ENCODE data around the gene WFS1.

Gene WFS1

DNA sequence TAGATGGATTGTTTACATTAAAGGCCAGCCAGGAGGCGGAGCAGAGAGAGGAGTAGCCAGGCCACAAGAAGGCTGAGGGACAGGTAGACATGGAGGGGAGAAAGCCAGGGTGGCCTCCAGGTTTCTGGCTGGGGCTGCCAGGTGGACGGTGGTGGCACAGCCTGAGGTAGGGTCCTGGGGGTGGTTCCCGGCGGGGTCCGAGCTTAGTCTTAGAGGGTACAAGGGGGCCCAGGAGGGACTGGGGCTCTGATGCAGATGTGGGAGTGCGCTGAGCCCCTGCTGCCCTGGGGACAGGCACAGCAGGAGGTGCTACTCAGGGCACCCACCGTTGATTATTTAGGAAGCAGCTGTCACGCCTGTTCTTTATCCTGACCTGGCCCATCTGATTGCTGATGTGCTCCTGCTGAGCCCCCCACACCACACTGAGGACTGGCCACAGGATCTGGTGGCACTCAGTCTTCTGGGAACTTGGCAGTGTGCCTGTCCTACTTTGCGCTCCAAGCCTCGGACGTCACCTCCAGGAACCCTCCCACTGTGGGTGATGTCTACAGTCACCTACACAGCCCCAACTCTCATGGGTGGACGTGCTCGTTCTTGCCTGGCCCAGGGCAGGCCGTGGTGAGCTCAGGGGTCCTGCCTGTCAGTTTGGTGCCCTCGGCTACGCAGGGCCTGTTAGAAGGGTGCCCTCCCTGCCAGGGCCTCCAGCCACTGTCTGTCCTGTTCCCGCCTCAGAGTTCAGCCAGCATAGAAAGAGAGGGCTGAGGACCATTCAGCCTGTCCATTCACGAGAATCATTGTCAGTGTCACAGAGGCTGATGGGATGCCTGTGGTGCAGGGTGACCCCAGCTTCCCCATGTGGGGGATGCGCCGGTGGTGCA is 12.0 kb downstream of the WFS1 start:
- no peak for DNase-seq

DNA sequence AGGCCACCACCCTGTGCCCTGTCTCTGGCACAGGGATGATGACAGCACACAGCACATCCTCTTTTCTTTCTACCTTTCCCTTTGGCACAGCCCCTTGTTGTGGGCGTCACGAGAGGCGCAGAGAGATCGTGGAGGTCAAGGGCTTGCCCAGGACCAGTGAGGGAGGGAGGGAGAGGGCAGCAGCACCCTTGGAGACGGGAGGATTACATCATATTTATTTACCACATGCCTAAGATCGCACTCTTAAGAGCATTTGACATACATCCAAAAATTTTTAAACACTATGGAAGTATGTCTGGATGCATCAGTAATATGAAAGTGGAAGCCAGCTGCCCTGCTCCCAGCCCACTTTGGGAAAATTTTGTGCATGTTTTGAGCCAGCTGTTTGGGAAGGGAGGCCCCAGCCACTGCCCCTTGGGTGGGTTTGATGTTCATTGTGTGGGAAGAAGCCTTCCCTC is 12.7 kb downstream of the WFS1 start:
- no peak for DNase-seq

DNA sequence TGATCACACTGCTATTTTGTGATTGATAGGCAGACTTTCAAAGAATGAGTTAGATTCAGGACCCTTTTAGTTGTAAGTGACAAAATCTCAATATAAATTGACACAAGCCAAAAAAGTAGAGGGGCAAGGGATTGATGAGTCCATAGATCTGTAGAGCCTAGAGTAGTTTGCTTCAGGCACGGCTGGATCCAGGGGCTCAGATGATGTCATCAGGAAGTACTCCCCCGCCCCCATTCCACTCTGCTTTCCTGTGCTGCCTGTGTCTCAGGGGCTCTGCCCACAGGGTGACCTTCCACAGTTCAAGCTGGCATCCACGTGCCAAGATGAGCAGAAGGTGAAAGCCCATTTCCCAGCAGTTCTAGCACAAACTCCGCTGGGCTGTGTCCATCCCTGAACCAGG is 13.6 kb downstream of the WFS1 start:
- no peak for DNase-seq

DNA sequence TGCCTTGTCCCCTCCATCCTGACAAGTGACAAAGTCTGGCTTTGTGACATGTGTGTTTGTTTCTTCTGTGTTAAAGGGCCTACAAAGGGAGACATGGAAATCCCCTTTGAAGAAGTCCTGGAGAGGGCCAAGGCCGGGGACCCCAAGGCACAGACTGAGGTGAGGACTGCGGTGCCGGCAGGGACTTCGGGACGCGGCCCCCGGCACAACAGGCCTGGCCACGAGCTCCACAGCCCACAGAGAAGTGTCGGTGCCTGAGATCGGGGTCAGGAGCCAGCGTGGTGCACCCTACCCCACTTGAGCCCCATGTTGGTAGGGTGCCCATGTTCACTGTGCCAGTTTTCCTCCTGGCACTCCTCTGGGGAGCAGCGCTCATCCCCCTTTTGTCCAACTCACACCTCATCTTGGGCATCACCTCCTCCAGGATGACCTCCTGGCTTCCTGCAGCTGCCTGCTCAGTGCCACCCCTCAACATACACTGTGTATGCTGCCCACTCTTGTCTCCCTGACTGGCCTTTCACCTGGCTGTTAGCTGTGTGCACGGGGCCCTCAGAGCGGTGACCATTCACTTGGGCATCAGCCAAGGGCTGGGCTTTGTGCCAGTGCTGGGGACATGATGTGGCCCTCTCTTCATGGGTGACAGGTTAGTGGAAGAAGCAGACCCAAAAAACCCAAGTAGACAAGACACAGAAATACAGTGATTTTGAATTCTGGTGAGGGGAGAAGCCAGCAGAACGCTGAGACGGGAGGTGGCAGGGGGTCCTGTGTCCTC is 17.6 kb downstream of the WFS1 start:
- no peak for DNase-seq

DNA sequence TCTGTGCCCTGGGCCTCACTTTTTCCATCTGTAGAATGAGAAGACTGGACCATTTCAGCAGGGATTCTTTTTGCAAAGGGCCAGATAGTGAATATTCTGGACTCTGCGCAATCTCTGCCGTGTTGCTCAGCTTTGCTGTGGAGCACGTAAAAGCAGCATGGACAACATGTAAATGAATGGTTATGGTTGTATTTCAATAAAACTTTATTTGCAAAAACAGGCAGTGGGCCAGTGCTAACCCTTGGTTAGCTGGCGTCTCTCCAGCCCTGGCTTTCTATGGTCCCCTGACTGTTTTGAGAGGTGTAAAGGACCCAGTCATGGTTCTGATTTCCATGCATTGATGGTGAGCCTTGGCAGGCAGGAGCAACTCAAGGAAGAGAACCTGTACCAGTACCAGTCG is 18.7 kb downstream of the WFS1 start:
- DNase-seq: no peak

DNA sequence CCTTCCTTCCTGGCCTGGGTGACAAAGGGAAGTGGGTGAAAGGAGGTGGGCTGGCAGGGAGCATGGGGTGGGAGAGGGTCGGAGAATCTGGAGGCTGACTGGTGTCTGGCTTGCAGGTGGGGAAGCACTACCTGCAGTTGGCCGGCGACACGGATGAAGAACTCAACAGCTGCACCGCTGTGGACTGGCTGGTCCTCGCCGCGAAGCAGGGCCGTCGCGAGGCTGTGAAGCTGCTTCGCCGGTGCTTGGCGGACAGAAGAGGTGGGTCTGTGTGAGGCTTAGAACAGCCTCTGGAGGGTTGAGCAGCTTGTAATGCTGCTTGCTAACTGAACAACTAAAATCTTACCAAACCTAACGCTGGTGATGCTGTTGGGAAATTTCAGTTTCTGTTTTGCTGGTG is 19.2 kb downstream of the WFS1 start:
- DNase-seq: no peak

DNA sequence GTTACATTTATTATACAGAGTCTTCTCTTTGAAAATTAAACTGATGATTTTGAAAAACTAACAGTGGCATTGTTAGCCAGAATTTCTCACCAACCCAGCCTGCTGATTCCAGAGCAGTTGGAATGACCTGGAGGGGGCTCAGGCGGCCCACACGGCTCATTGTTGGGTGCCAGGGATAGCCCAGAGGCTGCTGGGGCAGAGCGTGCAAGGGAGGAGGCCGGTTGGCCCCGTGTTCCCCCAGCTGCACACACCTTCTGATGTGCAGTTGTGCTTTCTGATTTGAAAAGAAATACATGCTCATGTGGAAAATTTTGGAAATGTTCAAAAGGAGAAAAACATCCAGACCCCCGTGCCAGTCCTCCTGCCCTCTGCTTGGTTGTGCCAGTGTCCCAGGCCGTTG is 20.6 kb downstream of the WFS1 start:
- DNase-seq: no peak

DNA sequence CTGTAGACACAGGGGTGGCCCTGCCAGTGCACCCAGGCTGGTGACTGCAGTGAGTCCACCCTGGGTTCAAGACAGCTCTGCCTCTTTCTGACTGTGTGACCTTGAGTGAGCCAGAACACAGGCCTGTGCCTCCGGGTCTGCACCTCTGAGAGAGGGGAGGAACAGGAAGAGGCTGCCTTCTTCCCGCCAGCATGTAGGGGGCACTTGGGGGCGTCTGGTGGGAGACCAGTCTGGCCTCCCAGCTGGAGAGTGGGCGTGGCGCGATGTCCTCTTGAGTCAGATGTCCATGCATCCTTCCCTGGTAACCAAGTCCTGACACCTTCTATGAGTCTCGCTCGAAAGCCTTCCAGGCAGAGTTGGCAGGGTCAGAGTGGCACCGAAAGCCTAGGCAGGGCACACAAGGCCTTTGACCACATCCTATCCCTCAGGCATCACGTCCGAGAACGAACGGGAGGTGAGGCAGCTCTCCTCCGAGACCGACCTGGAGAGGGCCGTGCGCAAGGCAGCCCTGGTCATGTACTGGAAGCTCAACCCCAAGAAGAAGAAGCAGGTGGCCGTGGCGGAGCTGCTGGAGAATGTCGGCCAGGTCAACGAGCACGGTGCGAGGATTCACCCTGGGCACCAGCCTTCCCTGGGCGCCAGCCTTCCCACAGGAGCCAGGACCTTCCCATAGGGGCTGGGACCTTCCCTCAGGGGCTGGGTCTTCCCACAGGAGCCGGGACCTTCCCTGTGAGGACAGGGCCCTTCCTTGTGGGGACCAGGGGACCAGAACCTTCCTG is 21.3 kb downstream of the WFS1 start:
- DNase-seq: no peak

DNA sequence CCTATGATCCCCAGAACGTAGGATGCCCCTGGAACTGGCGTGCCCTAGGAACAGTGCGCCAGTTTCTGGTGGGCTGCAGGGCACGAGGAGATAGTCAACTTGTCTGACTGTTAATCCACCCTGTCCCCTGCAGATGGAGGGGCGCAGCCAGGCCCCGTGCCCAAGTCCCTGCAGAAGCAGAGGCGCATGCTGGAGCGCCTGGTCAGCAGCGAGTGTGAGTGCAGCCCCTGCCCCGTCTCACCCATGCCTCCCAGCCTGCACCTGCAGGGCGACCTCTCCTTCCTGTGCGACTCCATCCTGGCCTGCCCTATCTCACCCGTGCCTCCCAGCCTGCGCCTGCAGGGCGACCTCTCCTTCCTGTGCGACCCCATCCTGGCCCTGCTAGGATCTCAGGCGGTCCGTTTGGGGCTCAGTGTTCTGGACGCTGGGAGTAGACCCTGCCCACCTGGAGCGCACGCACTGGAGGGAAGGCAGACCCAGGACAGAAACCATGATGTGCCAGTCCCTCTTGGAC is 22.2 kb downstream of the WFS1 start:
- no peak for DNase-seq

DNA sequence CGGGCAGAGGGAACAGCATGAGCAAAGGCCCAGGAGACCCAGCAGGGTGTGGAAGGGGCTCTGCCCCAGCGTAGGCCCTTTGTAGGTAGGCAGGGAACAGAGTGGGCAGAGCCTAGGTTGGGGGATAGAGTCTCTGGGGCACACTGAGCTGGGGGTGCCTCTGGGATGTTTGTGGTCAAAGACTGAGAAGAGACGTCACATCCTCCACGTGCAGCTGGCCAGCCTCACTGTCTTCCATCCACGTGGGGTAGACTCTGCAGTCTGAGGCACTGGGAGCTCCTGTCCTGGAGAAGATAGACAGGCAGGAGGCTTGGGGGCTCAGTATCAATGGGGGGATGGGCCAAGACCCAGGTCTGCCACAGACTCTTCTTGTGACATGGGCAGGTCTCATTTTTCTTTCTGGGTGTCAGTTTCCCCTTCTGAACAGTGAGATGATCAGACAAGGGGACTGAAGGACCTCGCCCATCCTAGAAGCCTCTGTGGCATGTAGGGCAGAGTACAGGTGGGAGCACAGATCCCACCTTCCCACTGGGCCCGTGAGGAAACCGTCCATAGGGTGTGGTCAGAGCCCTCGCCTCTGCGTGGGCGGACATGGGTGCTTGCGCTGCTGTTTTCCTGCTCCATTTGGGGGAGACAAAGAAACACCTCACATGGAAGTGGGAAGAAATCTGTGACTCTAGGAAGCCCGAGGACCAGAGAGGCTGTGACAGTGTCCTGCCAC is 22.9 kb downstream of the WFS1 start:
- no peak for DNase-seq

DNA sequence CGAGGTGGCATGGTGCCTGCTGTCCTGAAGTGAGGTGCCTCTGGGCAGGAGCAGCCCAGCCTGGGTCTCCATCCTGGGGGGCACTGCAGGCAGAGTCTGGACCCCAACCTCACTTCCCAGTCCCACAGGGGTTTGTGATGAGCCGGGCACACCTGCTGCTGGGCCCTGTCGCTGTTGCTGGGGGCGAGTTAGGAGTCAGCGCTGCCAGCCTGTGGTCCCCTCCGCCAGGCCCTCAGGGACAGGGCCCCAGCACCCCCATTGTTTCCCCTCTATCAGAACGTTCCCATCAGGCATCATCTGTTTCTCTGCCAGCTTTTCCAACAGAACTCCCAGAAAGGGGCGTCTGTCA is 23.4 kb downstream of the WFS1 start:
- DNase-seq: no peak

DNA sequence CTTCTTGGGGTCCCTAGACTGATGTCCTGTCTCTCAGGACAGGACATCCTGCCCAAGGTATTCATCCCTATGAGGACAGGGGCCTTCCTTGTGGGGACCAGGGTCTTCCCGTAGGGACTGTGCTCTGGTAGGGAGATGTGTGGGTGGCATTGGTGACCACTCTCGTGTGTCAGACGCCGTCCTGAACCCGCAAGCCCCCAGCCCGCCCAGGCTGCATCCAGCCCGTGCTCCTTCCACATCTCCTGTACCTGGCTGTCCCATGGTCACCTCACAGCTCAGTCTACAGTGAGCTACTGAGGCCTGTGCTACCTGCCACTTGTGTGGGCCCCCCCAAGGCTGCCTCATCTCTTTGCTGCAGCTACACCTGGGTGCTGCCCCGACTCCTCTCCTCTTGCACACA is 24.0 kb downstream of the WFS1 start:
- DNase-seq: no peak

DNA sequence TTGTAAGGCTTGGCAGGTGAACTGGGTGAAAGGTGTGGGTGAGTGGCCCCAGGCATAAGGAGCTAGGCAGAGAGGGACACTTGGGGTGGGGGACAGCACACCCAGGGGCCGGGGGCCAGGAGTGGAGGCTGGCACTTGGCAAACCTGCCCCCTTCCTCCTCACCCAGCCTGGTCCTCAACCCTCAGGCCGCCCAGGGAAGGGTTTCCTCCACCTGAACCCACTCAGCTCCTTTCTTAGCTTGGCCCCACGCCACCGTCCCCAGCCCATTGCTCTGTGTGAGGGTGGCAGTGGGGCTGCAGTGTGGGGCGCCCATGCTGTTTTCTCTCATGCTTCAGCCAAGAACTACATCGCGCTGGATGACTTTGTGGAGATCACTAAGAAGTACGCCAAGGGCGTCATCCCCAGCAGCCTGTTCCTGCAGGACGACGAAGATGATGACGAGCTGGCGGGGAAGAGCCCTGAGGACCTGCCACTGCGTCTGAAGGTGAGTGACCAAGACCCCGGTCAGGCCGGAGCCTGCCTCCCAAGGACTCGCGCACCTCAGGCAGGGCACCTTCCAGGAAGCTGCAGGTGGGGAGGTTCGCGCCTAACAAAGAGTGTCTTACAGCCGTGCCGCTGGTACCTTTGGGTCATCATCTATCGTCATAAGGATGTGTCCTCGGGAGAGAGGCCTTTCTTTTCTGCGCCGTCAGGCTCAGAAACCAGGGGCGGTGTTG is 25.2 kb downstream of the WFS1 start:
- DNase-seq: no peak

DNA sequence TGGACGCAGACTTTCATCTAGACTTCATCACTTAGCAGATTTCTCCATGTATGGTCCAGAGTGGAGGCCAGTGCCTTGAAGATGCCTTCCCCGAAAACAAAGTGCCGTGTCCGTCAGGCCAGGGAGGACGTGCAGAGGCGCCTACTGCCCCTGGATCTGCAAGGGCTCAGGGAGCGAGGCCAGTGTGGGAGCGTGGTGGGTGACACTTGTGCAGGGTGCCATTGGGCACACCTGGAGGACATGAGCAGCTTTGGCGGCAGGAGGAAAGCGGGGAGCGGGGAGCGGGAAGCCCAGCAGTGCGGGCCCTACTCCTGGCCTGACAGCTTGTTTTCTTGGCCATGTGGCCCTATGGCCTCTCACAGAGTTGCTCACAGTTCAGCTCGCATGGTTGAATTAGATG is 25.8 kb downstream of the WFS1 start:
- no peak for DNase-seq

DNA sequence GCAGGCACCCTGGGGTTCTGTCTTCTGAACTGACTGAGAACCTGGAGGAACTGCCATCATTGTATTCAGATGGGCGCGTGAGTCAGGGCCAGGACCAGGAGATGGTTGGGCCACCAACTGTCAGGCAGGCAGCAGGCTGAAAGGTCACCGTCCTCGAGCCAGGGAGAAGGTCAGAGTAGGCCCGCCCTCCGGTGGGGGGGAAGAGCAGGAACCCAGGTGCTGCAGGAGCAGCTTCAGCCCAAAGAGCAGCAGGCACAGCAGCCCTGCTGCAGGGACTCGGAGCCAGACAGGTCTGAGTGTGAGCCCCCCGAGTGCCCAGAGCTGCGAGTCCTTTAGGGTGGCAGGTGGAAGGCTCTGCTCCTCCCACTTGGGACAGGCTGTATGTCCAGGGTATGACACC is 26.4 kb downstream of the WFS1 start:
- DNase-seq: no peak

DNA sequence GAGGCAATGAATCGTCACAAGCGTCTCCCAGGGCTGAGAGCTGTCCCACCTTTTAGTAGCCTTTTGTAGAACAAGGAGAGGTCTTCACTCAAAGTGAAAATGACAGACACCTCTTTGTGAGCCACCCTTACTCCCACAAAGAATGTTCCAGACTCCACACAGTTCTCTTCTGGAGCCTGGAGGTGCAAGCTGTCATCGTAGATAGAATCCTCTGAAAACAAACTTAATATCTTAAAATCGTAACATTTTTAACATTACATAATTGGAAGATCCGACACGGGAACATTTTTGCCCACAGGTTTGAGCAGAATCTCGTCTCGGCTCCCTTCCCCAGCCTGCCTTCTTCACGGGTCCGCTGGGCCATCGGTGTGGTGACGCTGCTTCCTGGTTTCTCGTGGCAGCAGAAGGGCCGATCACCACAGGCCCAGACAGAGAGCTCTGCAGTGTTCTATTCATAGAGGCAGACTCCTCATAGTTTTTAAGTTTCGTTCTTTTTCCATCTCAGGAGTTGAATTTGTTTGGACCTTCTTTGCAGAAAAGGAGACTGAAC is 27.7 kb downstream of the WFS1 start:
- no peak for DNase-seq

DNA sequence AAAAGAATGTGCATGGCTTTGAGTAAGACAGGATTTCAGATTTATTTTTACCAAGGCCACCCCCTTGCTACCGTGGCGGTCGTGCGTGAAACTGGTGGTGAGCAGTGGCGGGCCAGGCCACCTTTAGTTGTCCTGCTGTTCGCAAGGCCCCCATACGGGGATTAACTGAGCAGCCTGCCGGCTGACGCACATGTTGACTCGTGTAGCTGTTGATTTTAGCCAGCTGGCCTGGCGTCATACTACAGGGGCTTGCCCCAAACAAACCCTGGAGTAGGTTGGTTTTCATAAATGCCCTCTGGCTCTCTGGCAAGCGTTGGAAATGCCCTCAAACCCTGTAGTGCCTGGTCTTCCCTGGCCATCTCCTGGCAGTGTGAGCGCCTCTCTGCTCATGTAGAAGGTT is 28.4 kb downstream of the WFS1 start:
- DNase-seq: no peak

DNA sequence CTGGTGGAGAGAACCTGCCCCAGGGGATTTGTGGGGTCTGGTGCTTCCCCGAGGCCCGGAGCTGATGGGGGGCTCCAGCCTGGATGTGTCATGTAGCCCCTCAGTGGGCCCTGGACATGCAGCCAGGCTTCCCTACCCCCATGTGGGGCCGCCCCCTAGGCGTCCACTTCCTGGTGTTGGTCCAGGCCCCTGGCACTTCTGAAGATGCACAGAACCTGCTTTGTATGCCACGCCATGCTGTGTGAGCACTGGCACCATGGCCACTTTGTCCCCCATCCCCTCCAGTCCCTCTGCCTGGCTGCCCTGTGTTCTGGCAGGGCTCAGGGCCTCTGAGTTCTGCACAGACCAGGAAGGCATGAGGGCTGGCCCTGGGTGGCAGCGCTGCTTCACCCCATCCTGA is 29.2 kb downstream of the WFS1 start:
- DNase-seq: no peak

DNA sequence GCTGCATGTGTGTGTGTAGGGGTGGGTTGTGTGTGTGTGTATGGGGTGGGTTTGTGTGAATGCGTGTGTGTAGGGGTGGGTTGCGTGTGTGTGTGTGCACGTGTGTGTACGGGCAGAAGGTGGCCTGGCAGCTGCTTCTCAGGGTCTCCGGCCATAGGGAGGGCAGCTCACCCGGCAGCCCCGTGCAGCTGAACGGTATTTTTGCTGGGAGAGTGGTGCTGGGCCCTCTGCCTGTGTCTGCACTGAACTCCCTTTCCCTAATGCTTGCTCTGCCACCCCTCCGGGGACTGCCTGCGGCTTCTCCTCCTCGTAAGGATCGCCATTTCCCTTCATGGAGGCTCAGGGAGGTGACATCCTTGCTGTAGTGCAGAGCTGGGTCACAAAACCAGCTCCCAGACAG is 30.2 kb downstream of the WFS1 start:
- no peak for DNase-seq

DNA sequence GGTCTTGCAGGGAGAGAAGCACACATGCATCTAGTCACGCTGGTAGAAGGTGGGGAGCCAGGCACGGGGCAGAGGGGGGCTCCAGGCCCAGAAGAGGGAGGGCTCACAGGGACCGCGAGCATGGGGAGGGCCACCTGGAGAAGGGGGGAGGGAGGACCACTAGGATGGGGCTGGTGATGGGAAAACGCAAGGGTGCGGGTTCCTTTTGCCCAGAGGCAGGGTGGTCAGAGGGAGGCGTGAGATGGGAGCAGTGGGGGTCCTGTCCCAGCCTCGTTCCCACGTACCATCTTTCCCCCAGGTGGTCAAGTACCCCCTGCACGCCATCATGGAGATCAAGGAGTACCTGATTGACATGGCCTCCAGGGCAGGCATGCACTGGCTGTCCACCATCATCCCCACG is 30.7 kb downstream of the WFS1 start:
- DNase-seq: no peak

DNA sequence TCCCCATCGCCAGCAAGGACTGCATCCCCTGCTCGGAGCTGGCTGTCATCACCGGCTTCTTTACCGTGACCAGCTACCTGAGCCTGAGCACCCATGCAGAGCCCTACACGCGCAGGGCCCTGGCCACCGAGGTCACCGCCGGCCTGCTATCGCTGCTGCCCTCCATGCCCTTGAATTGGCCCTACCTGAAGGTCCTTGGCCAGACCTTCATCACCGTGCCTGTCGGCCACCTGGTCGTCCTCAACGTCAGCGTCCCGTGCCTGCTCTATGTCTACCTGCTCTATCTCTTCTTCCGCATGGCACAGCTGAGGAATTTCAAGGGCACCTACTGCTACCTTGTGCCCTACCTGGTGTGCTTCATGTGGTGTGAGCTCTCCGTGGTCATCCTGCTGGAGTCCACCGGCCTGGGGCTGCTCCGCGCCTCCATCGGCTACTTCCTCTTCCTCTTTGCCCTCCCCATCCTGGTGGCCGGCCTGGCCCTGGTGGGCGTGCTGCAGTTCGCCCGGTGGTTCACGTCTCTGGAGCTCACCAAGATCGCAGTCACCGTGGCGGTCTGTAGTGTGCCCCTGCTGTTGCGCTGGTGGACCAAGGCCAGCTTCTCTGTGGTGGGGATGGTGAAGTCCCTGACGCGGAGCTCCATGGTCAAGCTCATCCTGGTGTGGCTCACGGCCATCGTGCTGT is 31.5 kb downstream of the WFS1 start:
- no peak for DNase-seq
